IMR-90 (cell line): ENCODE measurements around the gene CACNA2D1. TPM values are rescaled to one million over a fixed set of nuclear protein-coding genes. Genes with fewer than 3 reads are reported as not detected.

ENCODE experiments used
- ATAC-seq: fragments of 200-7000 bp; cut with Tn5 transposase; 2 replicates; pipeline ENCODE4 v1.9.1; 2020; ENCODE audit warnings: low read depth, mild to moderate bottlenecking, moderate library complexity
- BruUV-seq: library from RNA; stranded (reverse); fragments of 400-500 nt; replicated peaks from 2 replicates; lab custom pipeline; 2021; lab: Mats Ljungman, UMichigan
- CTCF ChIA-PET: fragments of 300-600 bp; formaldehyde crosslinking; extraction: SDS; loops from one replicate; lab custom pipeline; 2021; ENCODE audit warnings: antibody characterized with exemption; lab: Yijun Ruan, JAX
- POLR2A ChIA-PET: fragments of 300-600 bp; sonication (Branson Sonifier 250); formaldehyde crosslinking; loops from one replicate; lab custom pipeline; 2022; ENCODE audit warnings: antibody characterized with exemption; ENCODE audit not compliant: unreplicated experiment; lab: Charles Lee
- DNase-seq: peaks from one replicate; pipeline ENCODE4 v3.0.0; 2013
- H2AFZ ChIP-seq: replicated peaks from 2 replicates; pipeline ENCODE3; 2013; ENCODE audit warnings: low read length, mild to moderate bottlenecking; ENCODE audit not compliant: poor library complexity
- H2AK5ac ChIP-seq: 2 replicates; pipeline ENCODE4 v1.6.1; 2013; ENCODE audit warnings: low read depth, low read length, inconsistent platforms
- H2AK9ac ChIP-seq: replicated peaks from 2 replicates; pipeline ENCODE3; 2013; ENCODE audit warnings: mild to moderate bottlenecking, low read depth, low read length, moderate library complexity; ENCODE audit not compliant: poor library complexity
- H2BK120ac ChIP-seq: 2 replicates; pipeline ENCODE4 v1.6.1; 2013; ENCODE audit warnings: low read depth, low read length, inconsistent platforms
- H2BK15ac ChIP-seq: 3 replicates; pipeline ENCODE4 v1.6.1; 2013; ENCODE audit warnings: low read depth, low read length, inconsistent platforms
- H2BK20ac ChIP-seq: 2 replicates; pipeline ENCODE4 v1.6.1; 2013; ENCODE audit warnings: low read depth, mild to moderate bottlenecking, inconsistent platforms, low read length, moderate library complexity
- H2BK5ac ChIP-seq: 2 replicates; pipeline ENCODE4 v1.6.1; 2013; ENCODE audit warnings: mild to moderate bottlenecking, low read depth, low read length, inconsistent platforms; ENCODE audit not compliant: poor library complexity, severe bottlenecking
- H3K14ac ChIP-seq: replicated peaks from 2 replicates; pipeline ENCODE4 v1.6.1; 2013; ENCODE audit warnings: low read depth, low read length, inconsistent platforms
- H3K18ac ChIP-seq: 2 replicates; pipeline ENCODE4 v1.6.1; 2013; ENCODE audit warnings: low read depth, low read length, control low read depth
- H3K23ac ChIP-seq: 2 replicates; pipeline ENCODE4 v1.6.1; 2013; ENCODE audit warnings: low read depth, low read length, inconsistent platforms
- H3K27ac ChIP-seq: 2 replicates; pipeline ENCODE4 v1.5.1; 2013; ENCODE audit warnings: mild to moderate bottlenecking, control low read depth, low read length; ENCODE audit not compliant: insufficient read depth
- H3K27me3 ChIP-seq: 2 replicates; pipeline ENCODE4 v1.6.1; 2013; ENCODE audit warnings: low read length; ENCODE audit not compliant: control insufficient read depth, insufficient read depth
- H3K36me3 ChIP-seq: 2 replicates; pipeline ENCODE4 v1.6.1; 2013; ENCODE audit warnings: low read length, mixed read lengths; ENCODE audit not compliant: control insufficient read depth, insufficient read depth
- H3K4ac ChIP-seq: 2 replicates; pipeline ENCODE4 v1.6.1; 2013; ENCODE audit warnings: low read depth, low read length, inconsistent platforms
- H3K4me1 ChIP-seq: 2 replicates; pipeline ENCODE4 v1.6.1; 2013; ENCODE audit warnings: low read length, mixed read lengths; ENCODE audit not compliant: control insufficient read depth, insufficient read depth
- H3K4me2 ChIP-seq: 2 replicates; pipeline ENCODE4 v1.6.1; 2013; ENCODE audit warnings: low read depth, mild to moderate bottlenecking, control low read depth, low read length, moderate library complexity
- H3K4me3 ChIP-seq: 2 replicates; pipeline ENCODE4 v1.5.1; 2013; ENCODE audit warnings: low read depth, mild to moderate bottlenecking, control low read depth, low read length, moderate library complexity; ENCODE audit not compliant: insufficient read depth
- H3K56ac ChIP-seq: 2 replicates; pipeline ENCODE4 v1.6.1; 2013; ENCODE audit warnings: low read length, inconsistent platforms; ENCODE audit not compliant: insufficient read depth; ENCODE audit errors: extremely low read depth
- H3K79me1 ChIP-seq, 2 experiments: 2 replicates each; pipeline ENCODE4 v1.6.1; 2013; ENCODE audit warnings: low read length in 2 of 2, inconsistent platforms in 1 of 2, low read depth in 1 of 2
- H3K9ac ChIP-seq: 2 replicates; pipeline ENCODE4 v1.6.1; 2013; ENCODE audit warnings: low read depth, low read length, control low read depth
- H3K9me1 ChIP-seq: 2 replicates; pipeline ENCODE4 v1.6.1; 2013; ENCODE audit warnings: low read length, inconsistent platforms; ENCODE audit not compliant: insufficient read depth
- H3K9me3 ChIP-seq: 2 replicates; pipeline ENCODE4 v1.6.1; 2013; ENCODE audit warnings: low read length; ENCODE audit not compliant: control insufficient read depth, insufficient read depth
- H4K20me1 ChIP-seq: 2 replicates; pipeline ENCODE4 v1.6.1; 2013; ENCODE audit warnings: low read length, inconsistent platforms; ENCODE audit not compliant: insufficient read depth
- H4K5ac ChIP-seq: 2 replicates; pipeline ENCODE4 v1.6.1; 2013; ENCODE audit warnings: mild to moderate bottlenecking, low read depth, low read length, control low read depth
- H4K8ac ChIP-seq, 2 experiments: 2 replicates each; pipeline ENCODE4 v1.6.1; 2013; ENCODE audit warnings: low read depth in 2 of 2, low read length in 2 of 2, control low read depth in 1 of 2, inconsistent platforms in 1 of 2
- H4K91ac ChIP-seq: 2 replicates; pipeline ENCODE4 v1.6.1; 2013; ENCODE audit warnings: low read depth, low read length, inconsistent platforms; ENCODE audit not compliant: insufficient read depth
- CHD1 ChIP-seq: IDR thresholded peaks from 2 replicates; pipeline ENCODE4 v1.6.1; 2012; ENCODE audit warnings: low read depth, low read length, improper control_type of control experiment
- FOS ChIP-seq: fragments of 150-350 bp; IDR thresholded peaks from 2 replicates; pipeline ENCODE4 v1.6.1; 2016; ENCODE audit warnings: low read depth, low read length
- RFX5 ChIP-seq: IDR thresholded peaks from 2 replicates; pipeline ENCODE4 v1.8.0; 2012; ENCODE audit warnings: low read depth, mild to moderate bottlenecking, low read length, moderate library complexity
- WGBS, 2 experiments: methylation state at CpG; one replicate each; pipeline versions ENCODE4 v1.1.5 to v1.1.7; 2013; ENCODE audit warnings: missing lambda C conversion rate in 2 of 2; ENCODE audit not compliant: insufficient read length in 1 of 2; ENCODE audit errors: extremely low coverage in 2 of 2; 5-methylcytosine and 5-hydroxymethylcytosine counted together
- dilution Hi-C: fragments of 300-500 bp; cut with HindIII; formaldehyde crosslinking; loops from one replicate; pipeline ENCODE4 v1.14.3; 2018; ENCODE audit warnings: low sequenced_read_pairs; ENCODE audit not compliant: unreplicated experiment
- in situ Hi-C: fragments of 300-500 bp; cut with MboI; formaldehyde crosslinking; loops from 3 replicates; pipeline ENCODE4 v1.14.3; 2019; ENCODE audit warnings: low sequenced_read_pairs, inconsistent platforms, mixed read lengths
- intact Hi-C: fragments of 100-400 bp; cut with micrococcal nuclease; formaldehyde crosslinking; loops from 2 replicates; pipeline ENCODE4 v1.10.0; 2022
- polyA plus RNA-seq, 3 experiments: library from polyadenylated mRNA; depleted of rRNA; stranded (reverse); fragments of >200 nt; gene quantifications; 2 replicates each; pipeline ENCODE4 v1.2.3, GENCODE V29; 2012; ENCODE audit warnings: low replicate concordance in 1 of 3
- total RNA-seq: library from RNA; depleted of rRNA; stranded (reverse); fragments of >200 nt; gene quantifications from 2 replicates; pipeline ENCODE4 v1.2.3, GENCODE V29; 2012

The CACNA2D1 gene
- total and polyA plus RNA-seq, 2 of the 4 experiments (the other 2 are of a cell fraction) = 5.8 to 21.9 TPM

GRCh38 chr7:82202107-82202506 lies 241.5 kb downstream of the CACNA2D1 start:
- no peaks in the 10 kb centered on the region for H3K36me3 ChIP-seq
- no peak overlapping the region for H2BK15ac ChIP-seq
- H3K4me2 ChIP-seq = no peak overlapping the region
- no peak overlapping the region for H3K4me3 ChIP-seq
- TF ChIP-seq CHD1 = no peak
- no peak for TF ChIP-seq FOS
- TF ChIP-seq RFX5 = no peak
- peaks cover 9% of the 10 kb centered on the region for H3K9me1 ChIP-seq
- BruUV-seq = no TSS peak
- H4K5ac ChIP-seq = no peak overlapping the region
- dilution Hi-C loops = no loop called here
- no peak overlapping the region for H3K23ac ChIP-seq
- ChIA-PET CTCF (no interaction called here), POLR2A (no interaction called here)
- no peak overlapping the region for H3K56ac ChIP-seq
- no peak overlapping the region for H2BK5ac ChIP-seq
- 97% methylated on average over 6 of the region's 13 CpGs; no CpG with 5 or more reads in 1 of the 2 experiments for WGBS, 2 experiments
- peaks cover 0 to 12% of the 10 kb centered on the region in 2 experiments; a peak in 3 of 4 replicates for H3K79me1 ChIP-seq
- no peaks in the 10 kb centered on the region for H4K20me1 ChIP-seq
- no peak overlapping the region for H3K9ac ChIP-seq
- no peak overlapping the region for H3K18ac ChIP-seq
- no peak overlapping the region for H2BK20ac ChIP-seq
- H2BK120ac ChIP-seq = no peak overlapping the region
- no peak overlapping the region for H4K91ac ChIP-seq
- intact Hi-C loops = no loop called here
- in situ Hi-C loops = no loop called here
- H2AK5ac ChIP-seq = no peak overlapping the region
- no peak overlapping the region for H4K8ac ChIP-seq
- H3K9me3 ChIP-seq = no peaks in the 10 kb centered on the region
- DNase-seq = no peak
- H2AK9ac ChIP-seq = no peak overlapping the region
- H3K4me1 ChIP-seq = peaks cover 3% of the 10 kb centered on the region
- H3K4ac ChIP-seq = no peak overlapping the region
- no peaks in the 10 kb centered on the region for H3K27me3 ChIP-seq
- no peak overlapping the region for H3K27ac ChIP-seq
- H2AFZ ChIP-seq = no peak overlapping the region
- no peak overlapping the region for H3K14ac ChIP-seq
- no peak for ATAC-seq
